OCI-LY1 (cell line): ENCODE measurements around the gene KLHL29.

Experiments
- H2AFZ ChIP-seq: fragments of 200-600 bp; sonication (generic), shearing (Covaris generic); 2 replicates; pipeline ENCODE4 v1.6.0; 2014; ENCODE audit warnings: antibody characterized with exemption, mild to moderate bottlenecking, low read length
- H3F3A ChIP-seq: fragments of 200-600 bp; sonication (generic), shearing (Covaris generic); 2 replicates; pipeline ENCODE4 v1.6.0; 2014; ENCODE audit warnings: mild to moderate bottlenecking, antibody characterized with exemption, low read length, moderate library complexity; ENCODE audit not compliant: insufficient read depth
- H3K27ac ChIP-seq: fragments of 200-600 bp; sonication (generic); 2 replicates; pipeline ENCODE4 v1.5.1; 2014; ENCODE audit warnings: low read length, mixed run types, mild to moderate bottlenecking, low read depth; ENCODE audit not compliant: poor library complexity, severe bottlenecking
- H3K27me3 ChIP-seq: fragments of 200-600 bp; sonication (generic); 2 replicates; pipeline ENCODE4 v1.6.0; 2014; ENCODE audit warnings: antibody characterized with exemption, mild to moderate bottlenecking, low read length, moderate library complexity; ENCODE audit not compliant: insufficient read depth
- H3K36me3 ChIP-seq: fragments of 200-600 bp; sonication (generic); 2 replicates; pipeline ENCODE4 v1.6.1; 2014; ENCODE audit warnings: mild to moderate bottlenecking, antibody characterized with exemption, low read length, moderate library complexity, mixed read lengths; ENCODE audit not compliant: insufficient read depth
- H3K4me1 ChIP-seq: fragments of 200-600 bp; sonication (generic); 2 replicates; pipeline ENCODE4 v1.5.1; 2014; ENCODE audit warnings: mild to moderate bottlenecking, low read length, moderate library complexity; ENCODE audit not compliant: insufficient read depth, severe bottlenecking
- H3K4me2 ChIP-seq: fragments of 200-600 bp; sonication (generic), shearing (Covaris generic); 2 replicates; pipeline ENCODE4 v1.6.1; 2014; ENCODE audit warnings: low read length
- H3K4me3 ChIP-seq: fragments of 200-600 bp; sonication (generic); 2 replicates; pipeline ENCODE4 v1.5.1; 2014; ENCODE audit warnings: low read length, low read depth, mild to moderate bottlenecking, mixed read lengths; ENCODE audit not compliant: poor library complexity, severe bottlenecking
- H3K79me2 ChIP-seq: fragments of 200-600 bp; shearing (Covaris generic); 2 replicates; pipeline ENCODE4 v1.6.1; 2016; ENCODE audit warnings: mixed run types, low read length, mixed read lengths; ENCODE audit not compliant: insufficient read depth
- H3K9ac ChIP-seq: fragments of 200-600 bp; sonication (generic), shearing (Covaris generic); 2 replicates; pipeline ENCODE4 v1.6.1; 2014; ENCODE audit warnings: mild to moderate bottlenecking, low read length, mixed read lengths
- H3K9me2 ChIP-seq: fragments of 200-600 bp; sonication (generic), shearing (Covaris generic); 2 replicates; pipeline ENCODE4 v1.6.1; 2014; ENCODE audit warnings: low read depth, mild to moderate bottlenecking, low read length, mixed read lengths
- H3K9me3 ChIP-seq: fragments of 200-600 bp; shearing (Covaris generic); 2 replicates; pipeline ENCODE4 v1.6.1; 2014; ENCODE audit warnings: low read length, mixed read lengths
- H4K20me1 ChIP-seq: fragments of 200-600 bp; sonication (generic), shearing (Covaris generic); 2 replicates; pipeline ENCODE4 v1.6.0; 2016; ENCODE audit warnings: mild to moderate bottlenecking, low read length; ENCODE audit not compliant: insufficient read depth
- EZH2 ChIP-seq: fragments of 200-600 bp; sonication (generic), shearing (Covaris generic); IDR thresholded peaks from 2 replicates; pipeline ENCODE4 v1.8.0; 2017; ENCODE audit warnings: borderline replicate concordance, mixed run types, mild to moderate bottlenecking, antibody characterized with exemption, low read length, moderate library complexity, mixed read lengths
- TF ChIP-seq, protein P1 (sequence below): fragments of 200-600 bp; sonication (generic), shearing (Covaris generic); IDR thresholded peaks from 2 replicates; pipeline ENCODE4 v1.5.1; 2017; ENCODE audit warnings: mild to moderate bottlenecking, antibody characterized with exemption, low read length, moderate library complexity, mixed read lengths

The KLHL29 gene

DNA sequence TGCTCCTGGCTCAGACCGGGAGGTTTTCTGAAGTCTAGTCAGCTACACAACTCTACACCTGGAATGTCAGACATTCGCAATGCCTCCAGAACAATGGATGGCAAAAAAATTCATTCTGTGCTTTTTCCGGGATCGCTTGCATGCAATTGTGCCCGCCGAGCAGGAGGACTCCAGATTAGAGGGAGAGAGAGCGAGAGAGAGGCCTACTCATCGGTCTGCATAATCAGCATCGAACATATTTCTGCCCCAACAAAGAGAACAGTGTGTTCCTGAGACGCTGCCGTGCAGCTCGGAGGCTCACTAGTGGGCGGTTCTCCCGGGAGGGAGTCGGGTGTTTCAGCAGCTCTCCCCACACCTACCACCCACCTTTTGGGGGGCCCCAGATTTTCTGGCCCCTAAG, 117.1 kb downstream of the KLHL29 start:
- Histone ChIP-seq H3K4me2 (no peak overlapping the region), H3K9me2 (no peaks in the 10 kb centered on the region), H4K20me1 (no peaks in the 10 kb centered on the region)

DNA sequence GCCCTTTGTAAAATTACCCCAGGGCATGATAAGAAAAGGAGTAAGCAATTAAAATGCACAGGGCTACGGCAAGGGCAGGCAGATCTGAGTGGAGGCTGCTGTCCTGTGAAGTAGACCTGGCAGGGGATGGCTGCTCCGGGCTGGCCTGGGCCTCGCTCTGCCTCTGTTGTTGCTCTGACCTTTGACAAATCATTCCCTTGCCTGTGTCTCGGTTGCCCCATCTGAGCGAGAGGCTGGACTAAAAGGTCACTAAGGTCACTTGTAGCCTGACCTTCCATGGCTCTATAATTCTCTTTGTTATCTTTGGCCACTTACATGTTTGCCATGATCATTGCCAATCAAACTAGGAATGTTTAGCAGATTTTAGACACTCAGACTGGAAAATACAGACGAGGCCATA, 118.1 kb downstream of the KLHL29 start:
- H3K4me2 ChIP-seq = no peak overlapping the region
- H2AFZ ChIP-seq = no peak overlapping the region
- no peaks in the 10 kb centered on the region for H3K9me2 ChIP-seq
- H3K36me3 ChIP-seq = no peaks in the 10 kb centered on the region
- no peaks in the 10 kb centered on the region for H3F3A ChIP-seq
- H3K4me3 ChIP-seq = no peak overlapping the region
- H4K20me1 ChIP-seq = no peaks in the 10 kb centered on the region
- H3K9ac ChIP-seq = no peak overlapping the region
- TF ChIP-seq, protein P1, sequence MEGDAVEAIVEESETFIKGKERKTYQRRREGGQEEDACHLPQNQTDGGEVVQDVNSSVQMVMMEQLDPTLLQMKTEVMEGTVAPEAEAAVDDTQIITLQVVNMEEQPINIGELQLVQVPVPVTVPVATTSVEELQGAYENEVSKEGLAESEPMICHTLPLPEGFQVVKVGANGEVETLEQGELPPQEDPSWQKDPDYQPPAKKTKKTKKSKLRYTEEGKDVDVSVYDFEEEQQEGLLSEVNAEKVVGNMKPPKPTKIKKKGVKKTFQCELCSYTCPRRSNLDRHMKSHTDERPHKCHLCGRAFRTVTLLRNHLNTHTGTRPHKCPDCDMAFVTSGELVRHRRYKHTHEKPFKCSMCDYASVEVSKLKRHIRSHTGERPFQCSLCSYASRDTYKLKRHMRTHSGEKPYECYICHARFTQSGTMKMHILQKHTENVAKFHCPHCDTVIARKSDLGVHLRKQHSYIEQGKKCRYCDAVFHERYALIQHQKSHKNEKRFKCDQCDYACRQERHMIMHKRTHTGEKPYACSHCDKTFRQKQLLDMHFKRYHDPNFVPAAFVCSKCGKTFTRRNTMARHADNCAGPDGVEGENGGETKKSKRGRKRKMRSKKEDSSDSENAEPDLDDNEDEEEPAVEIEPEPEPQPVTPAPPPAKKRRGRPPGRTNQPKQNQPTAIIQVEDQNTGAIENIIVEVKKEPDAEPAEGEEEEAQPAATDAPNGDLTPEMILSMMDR = no peak
- TF ChIP-seq EZH2 = no peak
- no peak overlapping the region for H3K27ac ChIP-seq
- no peaks in the 10 kb centered on the region for H3K4me1 ChIP-seq
- no peaks in the 10 kb centered on the region for H3K9me3 ChIP-seq
- H3K27me3 ChIP-seq = peaks cover 3% of the 10 kb centered on the region; the same call in 1 of the 2 replicates
- H3K79me2 ChIP-seq = no peaks in the 10 kb centered on the region

More for the DNA sequence above, 117.1 kb downstream of the KLHL29 start:
- TF ChIP-seq EZH2 = no peak
- TF ChIP-seq, protein P1 = no peak
- H2AFZ ChIP-seq = no peak overlapping the region
- H3K9ac ChIP-seq = no peak overlapping the region
- H3K9me3 ChIP-seq = no peaks in the 10 kb centered on the region
- no peaks in the 10 kb centered on the region for H3K4me1 ChIP-seq
- H3K4me3 ChIP-seq = no peak overlapping the region
- H3K27me3 ChIP-seq = peaks cover 3% of the 10 kb centered on the region; the same call in 1 of the 2 replicates
- no peak overlapping the region for H3K27ac ChIP-seq
- H3K79me2 ChIP-seq = no peaks in the 10 kb centered on the region
- no peaks in the 10 kb centered on the region for H3K36me3 ChIP-seq
- H3F3A ChIP-seq = no peaks in the 10 kb centered on the region

DNA sequence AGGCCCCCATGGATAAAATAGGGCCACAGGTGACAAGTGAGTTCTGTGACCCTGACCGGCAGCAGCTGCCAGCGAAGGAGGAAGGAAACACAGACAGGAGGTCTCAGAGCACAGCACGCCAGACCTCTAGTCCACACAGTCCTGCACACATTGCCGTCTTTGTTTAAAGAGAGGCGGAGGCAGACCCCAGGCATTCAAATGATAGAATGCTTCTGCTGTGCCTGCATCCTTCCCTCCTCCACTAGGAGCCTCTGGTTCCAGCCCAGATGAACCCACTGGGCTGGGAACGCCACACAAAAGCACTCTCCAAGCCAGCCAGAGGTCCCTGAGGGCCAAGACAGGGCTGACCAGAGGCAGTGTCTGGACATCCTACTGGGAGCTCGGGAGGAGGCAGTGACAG, 118.7 kb downstream of the KLHL29 start:
- Histone ChIP-seq H3K36me3 (no peaks in the 10 kb centered on the region), H3K4me1 (no peaks in the 10 kb centered on the region), H3K9me2 (no peaks in the 10 kb centered on the region), H3K9me3 (no peaks in the 10 kb centered on the region), H3K4me2 (no peak overlapping the region), H4K20me1 (no peaks in the 10 kb centered on the region), H3K9ac (no peak overlapping the region), H3K27ac (no peak overlapping the region), H3K27me3 (peaks cover 3% of the 10 kb centered on the region; the same call in 1 of the 2 replicates), H2AFZ (no peak overlapping the region), H3K4me3 (no peak overlapping the region), H3K79me2 (no peaks in the 10 kb centered on the region), H3F3A (no peaks in the 10 kb centered on the region)
- TF ChIP-seq, protein P1 = no peak
- TF ChIP-seq EZH2 = no peak
